K562 (cell line): ENCODE results near the gene GPR176. TPM values are rescaled to one million over a fixed set of nuclear protein-coding genes. Genes with fewer than 3 reads are reported as not detected.

ENCODE experiments used
- ATAC-seq: fragments of 200-7000 bp; cut with Tn5 transposase; 3 replicates; pipeline ENCODE4 v1.9.1; 2020; ENCODE audit warnings: moderate library complexity
- BruUV-seq: library from RNA; stranded (reverse); fragments of 400-500 nt; replicated peaks from 2 replicates; lab custom pipeline; 2021; lab: Mats Ljungman, UMichigan
- CTCF ChIA-PET: fragments of 300-600 bp; formaldehyde crosslinking; extraction: SDS; loops from one replicate; lab custom pipeline; 2021; ENCODE audit warnings: low intra/inter-chr PET ratio; lab: Yijun Ruan, JAX
- POLR2A ChIA-PET: fragments of 300-600, 350-650 bp; sonication (Branson Sonifier 250); formaldehyde crosslinking; extraction: SDS; loops from one replicate; lab custom pipeline; 2021; ENCODE audit warnings: antibody characterized with exemption, inconsistent platforms; lab: Yijun Ruan, JAX
- DNase-seq, 4 experiments: peaks; one replicate each; pipeline versions ENCODE4 v3.0.0 to v3.0.0-alpha.2; 2011 to 2018; ENCODE audit warnings: low spot score in 3 of 4, mixed read lengths in 3 of 4; ENCODE audit errors: extremely low read depth in 1 of 4
- FAIRE-seq: peaks from 2 replicates; lab custom pipeline; 2011; peaks lifted over from hg19 to GRCh38; lab: Jason Lieb, UNC
- H2AFZ ChIP-seq: 2 replicates; pipeline ENCODE4 v1.6.0; 2011; ENCODE audit warnings: low read depth, low read length, control low read depth, inconsistent platforms
- H3K27ac ChIP-seq: fragments of 200-600 bp; 3 replicates; pipeline ENCODE4 v1.8.0; 2011; ENCODE audit warnings: low read depth, mild to moderate bottlenecking, control low read depth, inconsistent platforms, low read length, moderate library complexity, mixed read lengths; ENCODE audit errors: extremely low read depth
- H3K27me3 ChIP-seq, 2 experiments: fragments of 300-600 bp in 1 of 2; 2 replicates in 1 of 2; 3 replicates in 1 of 2; pipeline versions ENCODE4 v1.6.0 to v1.8.0; 2011; ENCODE audit warnings: inconsistent platforms in 2 of 2, low read length in 2 of 2, mild to moderate bottlenecking in 1 of 2, mixed read lengths in 1 of 2, moderate library complexity in 1 of 2; ENCODE audit not compliant: control insufficient read depth in 2 of 2, insufficient read depth in 2 of 2
- H3K36me3 ChIP-seq: fragments of 300-600 bp; 3 replicates; pipeline ENCODE4 v1.8.0; 2011; ENCODE audit warnings: mild to moderate bottlenecking, low read length, inconsistent platforms; ENCODE audit not compliant: control insufficient read depth, insufficient read depth
- H3K4me1 ChIP-seq, 2 experiments: fragments of 200-600 bp in 1 of 2; replicated peaks in 1 of 2; 2 replicates in 1 of 2; 3 replicates in 1 of 2; pipeline versions ENCODE4 v1.5.1 to v1.8.0; 2011; ENCODE audit warnings: inconsistent platforms in 2 of 2, low read length in 2 of 2, mild to moderate bottlenecking in 1 of 2, mixed read lengths in 1 of 2, moderate library complexity in 1 of 2; ENCODE audit not compliant: control insufficient read depth in 2 of 2, insufficient read depth in 2 of 2
- H3K4me2 ChIP-seq: 2 replicates; pipeline ENCODE4 v1.6.1; 2011; ENCODE audit warnings: low read length, control low read depth, inconsistent platforms, mixed read lengths; ENCODE audit not compliant: insufficient read depth
- H3K4me3 ChIP-seq: fragments of 200-600 bp; sonication (generic), shearing (Covaris generic); 2 replicates; pipeline ENCODE4 v1.5.1; 2016; ENCODE audit warnings: control low read depth, inconsistent platforms
- H3K79me2 ChIP-seq: fragments of 200-600 bp; 3 replicates; pipeline ENCODE4 v1.8.0; 2011; ENCODE audit warnings: low read length, inconsistent platforms; ENCODE audit not compliant: control insufficient read depth, insufficient read depth
- H3K9ac ChIP-seq, 2 experiments: 2 replicates each; pipeline versions ENCODE4 v1.6.0 to v1.6.1; 2011; ENCODE audit warnings: low read depth in 2 of 2, low read length in 2 of 2, control low read depth in 1 of 2, inconsistent platforms in 1 of 2, mild to moderate bottlenecking in 1 of 2, mixed read lengths in 1 of 2; ENCODE audit not compliant: insufficient read depth in 1 of 2
- H3K9me1 ChIP-seq: one replicate; pipeline ENCODE4 v1.6.0; 2011; ENCODE audit warnings: inconsistent platforms, mild to moderate bottlenecking, low read length, moderate library complexity; ENCODE audit not compliant: control insufficient read depth, insufficient read depth
- H3K9me3 ChIP-seq: replicated peaks from 2 replicates; pipeline ENCODE4 v1.5.1; 2011; ENCODE audit warnings: low read depth, low read length, inconsistent platforms; ENCODE audit not compliant: control insufficient read depth, insufficient read depth
- H4K20me1 ChIP-seq: replicated peaks from 2 replicates; pipeline ENCODE4 v1.6.1; 2011; ENCODE audit warnings: low read length, inconsistent platforms, mixed read lengths; ENCODE audit not compliant: control insufficient read depth, insufficient read depth
- C11orf30 ChIP-seq: fragments of 450-650 bp; IDR thresholded peaks from 2 replicates; pipeline ENCODE4 v1.6.1; 2016; ENCODE audit warnings: low read depth, mild to moderate bottlenecking
- CAMTA2 ChIP-seq: fragments of 250-450 bp; sonication (Bioruptor Pico); conservative IDR thresholded peaks from 2 replicates; pipeline ENCODE4 v1.5.1; 2022
- HDGF ChIP-seq: fragments of 450-650 bp; IDR thresholded peaks from 2 replicates; pipeline ENCODE4 v1.6.1; 2016
- HES1 ChIP-seq: fragments of 450-650 bp; IDR thresholded peaks from 2 replicates; pipeline ENCODE4 v1.6.1; 2016; ENCODE audit warnings: low read depth, mild to moderate bottlenecking, moderate library complexity
- MTF1 ChIP-seq: fragments of 250-450 bp; sonication (Bioruptor Pico); IDR thresholded peaks from 2 replicates; pipeline ENCODE4 v1.9.0; 2021; ENCODE audit warnings: moderate library complexity, mild to moderate bottlenecking, inconsistent platforms, borderline replicate concordance
- PREB ChIP-seq: sonication (generic); formaldehyde crosslinking; IDR thresholded peaks from 2 replicates; pipeline ENCODE4 v1.8.1; 2023; ENCODE audit warnings: mild to moderate bottlenecking, missing genetic modification reagents
- PRMT5 ChIP-seq: sonication (generic); formaldehyde crosslinking; IDR thresholded peaks from 2 replicates; pipeline ENCODE4 v1.5.0; 2020; ENCODE audit warnings: missing genetic modification reagents
- SREBF1 ChIP-seq: fragments of 150-350 bp; IDR thresholded peaks from 2 replicates; pipeline ENCODE4 v1.6.1; 2014; ENCODE audit warnings: antibody characterized with exemption, low read depth, low read length, borderline replicate concordance
- STAT5A ChIP-seq: IDR thresholded peaks from 2 replicates; pipeline ENCODE4 v1.6.1; 2012; ENCODE audit warnings: low read length, inconsistent platforms, borderline replicate concordance
- ZNF655 ChIP-seq: fragments of 250-450 bp; sonication (Bioruptor Pico); IDR thresholded peaks from 2 replicates; pipeline ENCODE4 v1.5.0; 2021
- ZZZ3 ChIP-seq: fragments of 450-650 bp; IDR thresholded peaks from 2 replicates; pipeline ENCODE4 v1.6.1; 2016; ENCODE audit warnings: antibody characterized with exemption, mild to moderate bottlenecking, moderate library complexity
- WGBS: fragments of 100-300 bp; shearing (Covaris generic); methylation state at CpG from one replicate; pipeline ENCODE4 v1.1.6; 2016; ENCODE audit warnings: low coverage, mixed read lengths; ENCODE audit not compliant: insufficient coverage; ENCODE audit errors: missing lambda C conversion rate; 5-methylcytosine and 5-hydroxymethylcytosine counted together
- in situ Hi-C: fragments of 300-500 bp; cut with MboI; formaldehyde crosslinking; loops from 4 replicates; pipeline ENCODE4 v1.15.0; 2018; ENCODE audit warnings: inconsistent platforms, mixed read lengths
- intact Hi-C: fragments of 100-400 bp; cut with micrococcal nuclease; formaldehyde crosslinking; loops from 2 replicates; pipeline ENCODE4 v1.14.2; 2022
- polyA plus RNA-seq, 8 experiments: library from polyadenylated mRNA; depleted of rRNA in 4 of 8; stranded (reverse) in 5 of 8; unstranded in 3 of 8; fragments of >200 nt; fragmentation: Nextera tagmentation in 2 of 8; fragmentation: Illumina TruSeq in 1 of 8; extraction: Ambion mirVana in 2 of 8; extraction: Trizol in 1 of 8; gene quantifications; 2 replicates each; pipeline versions ENCODE4 v1.2.1 to v1.2.3, GENCODE V29; 2011 to 2014; ENCODE audit warnings: inconsistent platforms in 1 of 8, missing spikeins in 1 of 8
- total RNA-seq, 7 experiments: library from RNA; depleted of rRNA in 6 of 7; stranded (reverse); fragments of >200 nt in 6 of 7; fragmentation: Illumina TruSeq in 2 of 7; extraction: Trizol in 2 of 7; gene quantifications; 2 replicates each; pipeline versions ENCODE4 v1.2.1 to v1.2.3, GENCODE V29; 2011 to 2021; ENCODE audit warnings: low replicate concordance in 1 of 7

Gene GPR176
- total and polyA plus RNA-seq, 9 of the 15 experiments (the other 6 are each of a cell fraction or from before 2014, with no cell fraction given), result 0.03 to 1.2 (median 0.76) TPM

GRCh38 chr15:39968273-39969001 is 48.4 kb upstream of the GPR176 start:
- no peak overlapping the region for H3K4me3 ChIP-seq
- no peaks in the 10 kb centered on the region for H3K4me1 ChIP-seq
- TF ChIP-seq MTF1 (no peak), SREBF1 (no peak), C11orf30 (no peak), ZNF655 (CRISPR knock-in tag) (no peak), ZZZ3 (no peak), HDGF (no peak), PRMT5 (no peak), HES1 (no peak), STAT5A (no peak), PREB (CRISPR knock-in tag) (no peak), CAMTA2 (CRISPR knock-in tag) (no peak)
- CTCF ChIA-PET, result no interaction called here
- no peaks in the 10 kb centered on the region for H3K9me3 ChIP-seq
- no peak for ATAC-seq
- 78% methylated on average over 3 of the region's 3 CpGs for WGBS
- POLR2A ChIA-PET, result no interaction called here
- no peak overlapping the region for H2AFZ ChIP-seq
- no peaks in the 10 kb centered on the region for H3K9me1 ChIP-seq
- no peaks in the 10 kb centered on the region for H4K20me1 ChIP-seq
- DNase-seq, result no peak
- no TSS peak for BruUV-seq
- intact Hi-C loops (no loop called here), in situ Hi-C loops (no loop called here)
- H3K9ac ChIP-seq, result no peak overlapping the region
- H3K79me2 ChIP-seq, result no peaks in the 10 kb centered on the region
- H3K36me3 ChIP-seq, result peaks cover 49% of the 10 kb centered on the region; the same call in 2 of the 3 replicates
- no peaks in the 10 kb centered on the region for H3K27me3 ChIP-seq
- H3K4me2 ChIP-seq, result no peak overlapping the region
- FAIRE-seq, result no peak
- H3K27ac ChIP-seq, result no peak overlapping the region
